GM23338 (cell line): ENCODE results near the gene TNS1. TPM values are rescaled to one million over a fixed set of nuclear protein-coding genes. Genes with fewer than 3 reads are reported as not detected.

Source experiments
- ATAC-seq: fragments of 200-7000 bp; cut with Tn5 transposase; 3 replicates; pipeline ENCODE4 v1.9.1; 2020
- DNase-seq: peaks from one replicate; pipeline ENCODE4 v3.0.0-alpha.2; 2015; ENCODE audit warnings: low spot score
- H2AFZ ChIP-seq: fragments of 200-600 bp; sonication (generic); 2 replicates; pipeline ENCODE4 v1.8.0; 2016; ENCODE audit warnings: antibody characterized with exemption, mild to moderate bottlenecking, moderate library complexity
- H3F3A ChIP-seq: fragments of 200-600 bp; sonication (generic); replicated peaks from 2 replicates; pipeline ENCODE4 v1.8.0; 2017; ENCODE audit warnings: antibody characterized with exemption, mixed run types, low read depth
- H3K27ac ChIP-seq: fragments of 200-600 bp; sonication (generic); 2 replicates; pipeline ENCODE4 v1.6.1; 2016; ENCODE audit warnings: low read depth
- H3K27me3 ChIP-seq: fragments of 200-600 bp; sonication (generic); 2 replicates; pipeline ENCODE4 v1.8.0; 2016; ENCODE audit warnings: mild to moderate bottlenecking, mixed run types, moderate library complexity; ENCODE audit not compliant: insufficient read depth
- H3K36me3 ChIP-seq: fragments of 200-600 bp; sonication (generic); 2 replicates; pipeline ENCODE4 v1.8.0; 2016; ENCODE audit warnings: mild to moderate bottlenecking; ENCODE audit not compliant: insufficient read depth
- H3K4me1 ChIP-seq: fragments of 200-600 bp; sonication (generic); 2 replicates; pipeline ENCODE4 v1.8.0; 2016; ENCODE audit warnings: mild to moderate bottlenecking, moderate library complexity; ENCODE audit not compliant: insufficient read depth
- H3K4me2 ChIP-seq: fragments of 200-600 bp; sonication (generic); 2 replicates; pipeline ENCODE4 v1.7.1; 2017; ENCODE audit warnings: mixed run types
- H3K4me3 ChIP-seq: fragments of 200-600 bp; sonication (generic); 2 replicates; pipeline ENCODE4 v1.6.1; 2016; ENCODE audit warnings: mixed run types
- H3K79me2 ChIP-seq: fragments of 200-600 bp; sonication (generic); replicated peaks from 2 replicates; pipeline ENCODE4 v1.8.0; 2017; ENCODE audit warnings: mild to moderate bottlenecking; ENCODE audit not compliant: insufficient read depth
- H3K9me2 ChIP-seq: fragments of 200-600 bp; sonication (generic); 2 replicates; pipeline ENCODE4 v1.8.0; 2017; ENCODE audit not compliant: insufficient read depth
- H4K20me1 ChIP-seq: fragments of 200-600 bp; sonication (generic); replicated peaks from 2 replicates; pipeline ENCODE4 v1.8.0; 2017; ENCODE audit warnings: mild to moderate bottlenecking; ENCODE audit not compliant: insufficient read depth
- H3K27ac Mint-ChIP-seq: 2 replicates; pipeline ENCODE4 v1.8.0; 2020; ENCODE audit warnings: inconsistent platforms, mild to moderate bottlenecking, moderate library complexity, mixed read lengths
- H3K27me3 Mint-ChIP-seq: 3 replicates; pipeline ENCODE4 v1.8.0; 2022; ENCODE audit warnings: low read depth, mild to moderate bottlenecking, moderate library complexity, mixed read lengths, inconsistent platforms; ENCODE audit not compliant: insufficient read depth, poor library complexity
- H3K36me3 Mint-ChIP-seq: 3 replicates; pipeline ENCODE4 v1.8.0; 2021; ENCODE audit warnings: low read depth, mild to moderate bottlenecking, inconsistent platforms, moderate library complexity, mixed read lengths
- H3K4me1 Mint-ChIP-seq: 3 replicates; pipeline ENCODE4 v1.8.0; 2020; ENCODE audit warnings: mild to moderate bottlenecking, inconsistent platforms, mixed read lengths
- H3K4me3 Mint-ChIP-seq: 3 replicates; pipeline ENCODE4 v1.8.0; 2021; ENCODE audit warnings: moderate library complexity, mild to moderate bottlenecking, inconsistent platforms, mixed read lengths
- H3K9me3 Mint-ChIP-seq: 3 replicates; pipeline ENCODE4 v1.8.0; 2020; ENCODE audit warnings: moderate library complexity, mild to moderate bottlenecking, inconsistent platforms, mixed read lengths
- CREB1 ChIP-seq: fragments of 250-450 bp; sonication (Bioruptor Pico); IDR thresholded peaks from 2 replicates; pipeline ENCODE4 v1.5.0; 2020; ENCODE audit warnings: low read depth, mild to moderate bottlenecking, moderate library complexity
- CTCF ChIP-seq, 2 experiments: fragments of 200-600 bp in 1 of 2; sonication (generic) in 1 of 2; conservative IDR thresholded peaks; 2 replicates each; pipeline versions ENCODE4 v1.5.1 to v1.6.1; 2016 to 2017; ENCODE audit warnings: antibody characterized with exemption in 2 of 2, low read depth in 2 of 2, mild to moderate bottlenecking in 2 of 2, moderate library complexity in 1 of 2
- EZH2phosphoT487 ChIP-seq: fragments of 200-600 bp; sonication (generic); IDR thresholded peaks from one replicate; pipeline ENCODE4 v1.8.1; 2018; ENCODE audit warnings: antibody characterized with exemption; ENCODE audit not compliant: unreplicated experiment
- NANOG ChIP-seq: IDR thresholded peaks from 2 replicates; pipeline ENCODE4 v1.6.1; 2016; ENCODE audit warnings: antibody characterized with exemption, borderline replicate concordance
- POLR2AphosphoS5 ChIP-seq: IDR thresholded peaks from 2 replicates; pipeline ENCODE4 v1.6.1; 2016; ENCODE audit warnings: antibody characterized with exemption, low read depth
- REST ChIP-seq: IDR thresholded peaks from one replicate; pipeline ENCODE4 v1.6.1; 2018; ENCODE audit warnings: antibody characterized with exemption; ENCODE audit not compliant: unreplicated experiment
- ZNF114 ChIP-seq: fragments of 250-450 bp; sonication (Bioruptor Pico); IDR thresholded peaks from 2 replicates; pipeline ENCODE4 v1.5.0; 2020; ENCODE audit warnings: mild to moderate bottlenecking, moderate library complexity
- ZNF462 ChIP-seq: fragments of 250-450 bp; sonication (Bioruptor Pico); IDR thresholded peaks from 2 replicates; pipeline ENCODE4 v1.5.0; 2020; ENCODE audit warnings: mild to moderate bottlenecking, moderate library complexity
- polyA plus RNA-seq: library from polyadenylated mRNA; unstranded; fragments of >200 nt; fragmentation: Nextera tagmentation; extraction: Ambion mirVana; gene quantifications from 2 replicates; pipeline ENCODE4 v1.2.1, GENCODE V29; 2016
- total RNA-seq: library from RNA; depleted of rRNA; stranded (reverse); fragments of >200 nt; shearing (Covaris generic); gene quantifications from 2 replicates; pipeline ENCODE4 v1.2.3, GENCODE V29; 2014

The TNS1 gene
- total and polyA plus RNA-seq, 2 experiments from 2014 or later: 2.0 to 7.4 TPM

- no peaks in the 10 kb centered on the region for H3K4me1 Mint-ChIP-seq
- Histone ChIP-seq H4K20me1 (no peaks in the 10 kb centered on the region), H3K4me3 (no peak overlapping the region), H3K4me1 (no peaks in the 10 kb centered on the region), H3K9me2 (0 out of 2 replicates have a peak, but pooled peaks cover 6% of the 10 kb centered on the region), H3K4me2 (no peak overlapping the region), H2AFZ (no peak overlapping the region), H3K79me2 (no peaks in the 10 kb centered on the region), H3K36me3 (no peaks in the 10 kb centered on the region), H3K27me3 (no peaks in the 10 kb centered on the region), H3F3A (no peaks in the 10 kb centered on the region), H3K27ac (no peak overlapping the region)
- no peak for TF ChIP-seq CTCF (conservative IDR thresholded peaks at IDR 0.05; ENCODE audit: low read depth in 2 of 2)
- TF ChIP-seq EZH2phosphoT487: no peak
- DNase-seq: no peak
- no peak for ATAC-seq
- H3K9me3 Mint-ChIP-seq: no peaks in the 10 kb centered on the region
- H3K27me3 Mint-ChIP-seq: peaks cover 2% of the 10 kb centered on the region
- H3K4me3 Mint-ChIP-seq: no peak overlapping the region
- no peak overlapping the region for H3K27ac Mint-ChIP-seq
- no peaks in the 10 kb centered on the region for H3K36me3 Mint-ChIP-seq
These were observed 159.5 kb downstream of the TNS1 start for GRCh38 chr2:217843324-217843723.

GRCh38 chr2:217842017-217842416 is 160.8 kb downstream of the TNS1 start:
- no peaks in the 10 kb centered on the region for H3F3A ChIP-seq
- H4K20me1 ChIP-seq: no peaks in the 10 kb centered on the region
- no peaks in the 10 kb centered on the region for H3K79me2 ChIP-seq
- no peaks in the 10 kb centered on the region for H3K27me3 ChIP-seq
- H2AFZ ChIP-seq: no peak overlapping the region
- ATAC-seq: no peak
- no peaks in the 10 kb centered on the region for H3K4me1 ChIP-seq
- Mint-ChIP-seq H3K27ac (no peak overlapping the region), H3K36me3 (no peaks in the 10 kb centered on the region), H3K4me3 (no peak overlapping the region), H3K9me3 (no peaks in the 10 kb centered on the region), H3K4me1 (peaks cover 7% of the 10 kb centered on the region), H3K27me3 (peaks cover 5% of the 10 kb centered on the region)
- no peak overlapping the region for H3K27ac ChIP-seq
- H3K4me2 ChIP-seq: no peak overlapping the region
- H3K36me3 ChIP-seq: no peaks in the 10 kb centered on the region
- H3K9me2 ChIP-seq: 0 out of 2 replicates have a peak, but pooled peaks cover 6% of the 10 kb centered on the region
- DNase-seq: no peak
- no peak overlapping the region for H3K4me3 ChIP-seq
- TF ChIP-seq REST (no peak), NANOG (no peak), ZNF114 (CRISPR knock-in tag) (no peak), CREB1 (CRISPR knock-in tag) (no peak), POLR2AphosphoS5 (no peak), EZH2phosphoT487 (no peak), CTCF (conservative IDR thresholded peaks at IDR 0.05; ENCODE audit: low read depth in 2 of 2) (no peak), ZNF462 (CRISPR knock-in tag) (no peak)
